ENCODE measurements around the gene HERPUD1. TPM values are rescaled to one million over a fixed set of nuclear protein-coding genes. Genes with fewer than 3 reads are reported as not detected.
"Not testable (repeated sequence)": the region's sequence is repeated elsewhere in the genome, so short reads cannot be mapped to it uniquely, and the experiment has no call there.

Gene HERPUD1
- polyA plus RNA-seq, 3 donors = 41.7 to 149 (median 75.2) TPM

- H3K27ac ChIP-seq (ENCODE audit: low read depth, low read length) = no peak overlapping the region
- 47 to 92% (median 78%) methylated on average over 15 of the region's 15 CpGs for WGBS, 3 donors
These were observed 1.3 kb upstream of the HERPUD1 start for GRCh38 chr16:56930486-56931270.

GRCh38 chr16:56931271-56931891 is 561 bp upstream of the HERPUD1 start:
- WGBS, 3 donors = 9 to 25% (median 20%) methylated on average over 25 of the region's 25 CpGs
- H3K27ac ChIP-seq (ENCODE audit: low read depth, low read length) = no peak overlapping the region

- WGBS, 3 donors = 1 to 4% (median 2%) methylated on average over 25 of the region's 25 CpGs
These were observed 1.0 kb downstream of the HERPUD1 start for GRCh38 chr16:56932721-56933619.

GRCh38 chr16:56933828-56934598 is 2.1 kb downstream of the HERPUD1 start:
- WGBS, 3 donors = 7 to 39% (median 26%) methylated on average over 8 of the region's 8 CpGs

More at GRCh38 chr16:56932721-56933619, 1.0 kb downstream of the HERPUD1 start:
- H3K27ac ChIP-seq (ENCODE audit: low read depth, low read length) = peak overlapping the region; percentile 95

GRCh38 chr16:56934599-56935145 is 2.7 kb downstream of the HERPUD1 start:
- WGBS, 3 donors = 32 to 73% (median 44%) methylated on average over 8 of the region's 8 CpGs
- H3K27ac ChIP-seq (ENCODE audit: low read depth, low read length) = not testable (repeated sequence)

More at GRCh38 chr16:56933828-56934598, 2.1 kb downstream of the HERPUD1 start:
- no peak overlapping the region for H3K27ac ChIP-seq (ENCODE audit: low read depth, low read length)

- 13 to 54% (median 38%) methylated on average over 5 of the region's 5 CpGs for WGBS, 3 donors
- H3K27ac ChIP-seq (ENCODE audit: low read depth, low read length) = no peak overlapping the region
These were observed 3.3 kb downstream of the HERPUD1 start for GRCh38 chr16:56935201-56935600.

- no peak overlapping the region for H3K27ac ChIP-seq (ENCODE audit: low read depth, low read length)
- 29 to 76% (median 70%) methylated on average over 5 of the region's 5 CpGs for WGBS, 3 donors
These were observed 4.5 kb downstream of the HERPUD1 start for GRCh38 chr16:56936491-56936890.

- 38 to 84% (median 75%) methylated on average over 5 of the region's 5 CpGs for WGBS, 3 donors
- H3K27ac ChIP-seq (ENCODE audit: low read depth, low read length) = no peak overlapping the region
These were observed 5.0 kb downstream of the HERPUD1 start for GRCh38 chr16:56936950-56937349.

GRCh38 chr16:56938664-56939513 is 6.9 kb downstream of the HERPUD1 start:
- H3K27ac ChIP-seq (ENCODE audit: low read depth, low read length) = no peak overlapping the region
- 37 to 86% (median 75%) methylated on average over 8 of the region's 8 CpGs for WGBS, 3 donors

GRCh38 chr16:56939801-56940200 is 7.9 kb downstream of the HERPUD1 start:
- no peak overlapping the region for H3K27ac ChIP-seq (ENCODE audit: low read depth, low read length)
- 41 to 83% (median 81%) methylated on average over 4 of the region's 4 CpGs for WGBS, 3 donors

- H3K27ac ChIP-seq (ENCODE audit: low read depth, low read length) = no peak overlapping the region
- 42 to 71% (median 49%) methylated on average over 2 of the region's 2 CpGs for WGBS, 3 donors
These were observed 9.2 kb downstream of the HERPUD1 start for GRCh38 chr16:56941092-56941491.

GRCh38 chr16:56941856-56942331 is 10.0 kb downstream of the HERPUD1 start:
- WGBS, 3 donors = 48 to 89% (median 75%) methylated on average over 9 of the region's 9 CpGs

GRCh38 chr16:56943761-56944375 is 11.9 kb downstream of the HERPUD1 start:
- WGBS, 3 donors = 54 to 96% (median 85%) methylated on average over 6 of the region's 6 CpGs

More at GRCh38 chr16:56941856-56942331, 10.0 kb downstream of the HERPUD1 start:
- no peak overlapping the region for H3K27ac ChIP-seq (ENCODE audit: low read depth, low read length)

GRCh38 chr16:56944954-56945839 is 13.3 kb downstream of the HERPUD1 start:
- H3K27ac ChIP-seq (ENCODE audit: low read depth, low read length) = no peak overlapping the region
- 29 to 67% (median 62%) methylated on average over 2 of the region's 2 CpGs for WGBS, 3 donors

More at GRCh38 chr16:56943761-56944375, 11.9 kb downstream of the HERPUD1 start:
- H3K27ac ChIP-seq (ENCODE audit: low read depth, low read length) = no peak overlapping the region

GRCh38 chr16:56945847-56946527 is 14.0 kb downstream of the HERPUD1 start:
- no peak overlapping the region for H3K27ac ChIP-seq (ENCODE audit: low read depth, low read length)
- 47 to 85% (median 78%) methylated on average over 12 of the region's 12 CpGs for WGBS, 3 donors

Data from adipose tissue (tissue), 3 donors.